HG03439 (cell line): ENCODE results near the gene ANO6.
"Not testable (repeated sequence)": the region's sequence is repeated elsewhere in the genome, so short reads cannot be mapped to it uniquely, and the experiment has no call there.

ENCODE experiments used
- ATAC-seq: cut with Tn5 transposase; IDR thresholded peaks from one replicate; pipeline ENCODE4 v1.9.1; 2021; ENCODE audit warnings: mild to moderate bottlenecking, moderate library complexity; ENCODE audit not compliant: unreplicated experiment

ANO6 gene

DNA sequence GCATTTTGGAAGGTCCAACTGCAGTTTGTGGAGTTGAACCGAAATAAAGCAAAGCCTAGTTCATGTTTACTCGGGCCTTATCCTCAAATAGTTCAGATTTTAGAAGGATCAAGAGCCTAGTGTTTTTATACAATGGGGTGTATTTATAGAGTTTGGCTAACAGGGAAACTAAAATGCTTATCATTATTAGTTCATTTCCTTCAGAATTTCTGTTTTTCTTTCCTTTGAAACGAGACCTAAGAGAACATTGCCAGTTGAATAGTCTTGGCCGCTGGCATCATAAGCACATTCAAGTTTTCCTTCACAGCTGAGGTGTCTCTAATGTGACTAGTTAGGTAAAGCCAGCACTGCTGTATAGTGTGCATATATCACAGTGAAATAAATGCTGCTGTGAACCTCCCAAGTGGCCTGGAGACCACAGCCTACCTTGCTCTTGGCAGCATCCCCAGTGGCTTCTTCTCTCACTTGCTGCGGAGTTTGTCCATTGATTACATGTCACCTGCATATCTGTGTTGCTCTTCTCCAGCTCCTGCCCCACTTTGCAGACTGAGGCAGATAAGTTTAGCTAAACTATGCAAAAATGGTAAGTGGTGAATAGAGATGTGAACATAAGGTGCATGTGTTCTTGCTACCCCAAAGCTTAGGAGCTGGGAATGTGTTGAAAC, 88.8 kb downstream of the ANO6 start:
- ATAC-seq: no peak

DNA sequence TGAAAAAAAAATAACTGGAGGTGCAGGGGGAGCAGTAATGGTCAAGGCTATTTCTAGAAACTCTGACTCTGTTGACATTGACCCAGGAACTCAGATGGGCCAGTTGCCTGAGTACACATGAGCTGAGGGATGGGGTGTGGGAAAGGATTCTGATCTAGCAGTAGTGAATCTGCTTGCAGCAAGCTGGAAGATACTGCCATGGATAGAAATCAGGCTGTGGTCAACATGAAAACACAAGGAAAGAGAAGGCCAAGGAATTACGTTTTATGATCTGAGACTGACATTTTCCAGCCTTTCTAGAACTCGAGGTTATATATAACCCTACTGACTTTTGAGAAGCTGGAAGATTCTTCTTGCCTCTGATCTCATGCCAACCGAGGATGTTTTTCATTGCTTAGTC, 90.0 kb downstream of the ANO6 start:
- ATAC-seq: no peak

DNA sequence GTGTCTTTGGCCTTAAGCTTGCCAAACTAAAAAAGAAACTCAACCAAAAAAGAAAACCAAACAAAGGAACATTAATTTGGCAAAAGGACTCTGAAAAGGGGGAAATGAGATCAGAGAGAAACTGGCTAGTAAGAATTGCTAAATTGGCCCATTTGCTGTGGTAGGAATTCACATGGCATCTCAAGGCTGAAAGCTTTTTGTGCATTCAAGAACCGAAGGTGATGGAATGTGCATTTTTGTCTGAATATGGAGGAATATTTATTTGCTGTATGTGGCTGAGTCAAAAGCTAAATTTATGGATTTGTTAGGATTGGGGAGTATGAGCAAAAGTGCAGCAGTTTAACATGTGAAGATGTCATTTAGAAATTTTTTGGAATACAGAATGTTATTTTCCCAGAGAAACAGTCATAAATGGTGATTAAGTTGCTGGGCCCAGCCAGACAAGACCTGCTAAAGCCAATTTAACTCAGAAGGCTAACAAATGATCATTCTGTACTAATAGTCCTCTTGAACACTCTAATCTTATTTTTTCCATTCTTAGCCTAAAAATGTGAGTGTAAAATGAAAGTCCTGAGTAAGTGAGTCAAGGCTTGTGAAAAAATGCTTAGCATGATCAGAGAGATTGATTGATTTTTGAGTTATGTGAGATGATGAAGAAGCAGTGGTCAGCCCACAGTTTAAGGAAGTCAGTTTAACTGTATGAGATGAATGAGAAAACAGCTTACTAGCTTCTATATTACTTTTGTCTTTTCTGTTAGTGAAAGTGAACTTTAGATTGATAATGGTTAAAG, 94.1 kb downstream of the ANO6 start:
- no peak for ATAC-seq

DNA sequence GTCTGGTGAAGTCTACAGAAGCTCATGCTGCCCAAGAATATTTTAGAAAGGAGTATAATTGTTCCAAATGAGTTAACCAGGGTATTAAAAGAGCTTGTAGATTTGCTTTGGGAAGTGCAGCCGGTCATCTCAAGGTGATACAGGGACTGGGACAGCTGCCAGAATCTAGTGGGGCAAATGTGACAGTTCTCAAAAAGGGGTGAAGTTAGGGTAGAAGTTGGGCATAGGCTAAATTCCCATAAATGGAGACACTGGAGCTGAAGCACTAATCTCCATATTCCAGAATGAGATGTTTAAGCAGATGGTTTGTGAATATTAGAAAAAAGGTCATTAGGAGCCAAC, 94.7 kb downstream of the ANO6 start:
- ATAC-seq: no peak

DNA sequence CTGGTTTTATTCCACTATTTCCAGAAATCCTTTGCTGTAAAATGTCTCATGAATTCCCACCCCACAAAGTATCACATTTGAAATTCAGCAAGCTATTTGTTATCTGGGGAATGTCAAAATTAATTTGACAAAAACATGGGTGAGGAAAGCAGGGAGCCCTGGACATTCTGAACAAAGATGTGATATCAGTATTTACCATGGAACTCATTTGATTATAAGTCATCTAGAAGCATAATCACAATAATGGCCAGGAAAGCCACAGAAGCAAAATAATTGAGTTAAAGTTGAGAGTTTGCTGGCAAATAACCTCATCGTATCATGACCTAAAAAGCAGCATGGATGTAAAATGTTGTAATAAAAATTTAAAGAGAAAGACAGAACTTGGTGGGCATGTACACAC, 96.1 kb downstream of the ANO6 start:
- no peak for ATAC-seq

DNA sequence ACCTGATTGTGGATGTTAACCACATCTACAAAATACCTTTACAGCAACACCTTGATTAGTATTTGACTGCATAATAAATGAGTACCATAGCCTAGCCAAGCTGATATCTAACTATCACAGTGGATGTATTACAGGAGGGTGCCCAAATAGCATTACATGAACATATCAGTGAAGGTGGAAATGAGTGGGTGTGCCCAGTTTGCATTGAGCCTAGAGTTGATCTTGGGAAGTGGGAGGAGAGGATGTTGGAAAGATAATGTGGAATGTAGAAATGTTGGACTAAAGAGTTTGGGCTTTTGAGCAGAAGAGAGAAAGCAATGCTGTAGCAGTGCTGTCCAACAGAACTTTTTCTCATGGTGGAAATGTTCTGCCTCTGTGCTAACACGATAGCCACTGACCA, 98.9 kb downstream of the ANO6 start:
- ATAC-seq: no peak

DNA sequence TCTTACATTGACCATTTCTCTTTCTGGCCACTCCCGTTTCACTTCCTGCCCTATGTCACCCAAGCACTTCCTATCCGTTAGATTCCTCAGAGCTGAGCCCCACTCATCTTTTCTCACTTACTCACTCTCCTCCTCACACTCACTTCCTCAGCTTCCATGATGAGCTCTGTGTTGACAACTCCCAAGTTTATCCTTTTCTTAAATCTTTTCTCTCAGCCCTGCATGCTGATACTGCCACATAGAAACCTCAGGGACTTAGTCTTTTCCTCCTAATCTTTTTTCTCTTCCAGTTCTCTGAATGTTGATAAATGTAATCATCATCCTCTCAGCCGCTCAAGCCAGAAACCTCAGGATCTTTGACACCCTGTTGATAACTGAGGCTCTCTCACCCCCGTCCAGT, 99.6 kb downstream of the ANO6 start:
- ATAC-seq: no peak

DNA sequence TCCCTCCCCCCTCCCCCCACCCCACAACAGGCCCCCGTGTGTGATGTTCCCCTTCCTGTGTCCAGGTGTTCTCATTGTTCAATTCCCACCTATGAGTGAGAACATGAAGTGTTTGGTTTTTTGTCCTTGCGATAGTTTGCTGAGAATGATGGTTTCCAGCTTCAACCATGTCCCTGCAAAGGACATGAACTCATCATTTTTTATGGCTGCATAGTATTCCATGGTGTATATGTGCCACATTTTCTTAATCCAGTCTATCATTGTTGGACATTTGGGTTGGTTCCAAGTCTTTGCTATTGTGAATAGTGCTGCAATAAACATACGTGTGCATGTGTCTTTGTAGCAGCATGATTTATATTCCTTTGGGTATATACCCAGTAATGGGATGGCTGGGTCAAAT, 101.4 kb downstream of the ANO6 start:
- not testable (repeated sequence) for ATAC-seq

DNA sequence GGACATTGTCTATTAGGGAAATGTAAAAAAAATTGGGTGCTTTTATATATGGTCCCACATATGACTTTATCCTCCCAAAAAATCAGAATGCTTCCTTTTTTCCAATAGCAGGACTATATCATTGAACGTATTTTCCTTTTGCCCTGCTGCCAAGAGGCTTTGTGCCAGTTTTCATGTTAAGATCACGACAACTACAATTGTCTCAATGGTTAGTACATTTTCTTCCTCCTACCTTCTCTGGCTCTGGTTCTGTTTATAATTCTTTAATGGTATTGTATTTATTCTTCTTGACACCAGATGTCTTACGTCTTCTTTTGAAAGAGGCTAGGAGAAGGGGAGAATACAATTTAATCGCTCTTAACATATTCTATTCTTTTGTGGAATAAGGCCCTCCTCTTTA, 106.9 kb downstream of the ANO6 start:
- no peak for ATAC-seq

DNA sequence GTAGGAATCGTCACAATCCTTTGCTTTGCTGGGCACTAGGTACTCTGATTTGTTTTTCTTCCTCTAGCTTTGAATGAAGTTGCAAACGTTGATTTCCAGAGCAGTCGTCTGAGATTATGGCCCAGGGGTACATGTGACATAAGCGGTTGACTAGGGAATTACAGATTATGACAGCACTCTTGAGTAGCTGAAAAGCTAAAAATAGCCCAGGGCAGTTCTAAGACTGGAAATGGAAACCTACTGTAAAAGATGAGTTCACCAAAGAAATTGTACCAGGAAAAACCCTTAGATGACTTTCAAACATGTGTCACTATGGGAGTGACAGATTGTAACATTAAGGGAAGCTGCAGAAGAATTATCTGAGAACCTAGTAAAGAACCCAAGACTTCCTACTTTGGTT, 108.5 kb downstream of the ANO6 start:
- no peak for ATAC-seq

DNA sequence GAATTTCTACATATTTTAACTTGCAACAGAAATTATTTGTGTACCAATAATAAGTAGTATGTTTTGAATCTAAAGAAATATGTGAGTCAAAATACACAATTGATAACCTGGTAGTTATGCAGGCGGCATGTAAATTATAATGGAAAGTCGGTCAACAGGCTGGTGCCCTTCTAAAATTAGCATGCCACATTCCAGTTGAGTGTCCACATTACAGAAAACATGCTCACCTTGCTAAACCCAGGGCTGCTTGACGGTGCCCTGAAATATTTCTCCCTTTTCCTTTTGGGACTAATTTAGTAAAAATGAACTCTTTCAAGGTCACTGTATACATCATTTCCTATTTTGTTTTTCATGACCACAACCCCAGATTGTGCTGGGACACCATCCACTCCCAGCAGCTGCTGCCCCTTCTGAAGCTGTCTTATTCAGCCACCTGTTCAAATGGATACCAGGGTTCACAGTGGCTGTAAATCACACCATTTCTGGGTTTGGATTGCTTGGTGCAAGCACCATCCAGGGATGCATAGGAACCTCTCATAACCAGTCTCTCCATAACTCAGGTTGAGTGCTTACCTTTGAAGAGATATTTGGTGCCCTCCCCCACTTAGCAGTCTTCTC, 110.6 kb downstream of the ANO6 start:
- no peak for ATAC-seq

DNA sequence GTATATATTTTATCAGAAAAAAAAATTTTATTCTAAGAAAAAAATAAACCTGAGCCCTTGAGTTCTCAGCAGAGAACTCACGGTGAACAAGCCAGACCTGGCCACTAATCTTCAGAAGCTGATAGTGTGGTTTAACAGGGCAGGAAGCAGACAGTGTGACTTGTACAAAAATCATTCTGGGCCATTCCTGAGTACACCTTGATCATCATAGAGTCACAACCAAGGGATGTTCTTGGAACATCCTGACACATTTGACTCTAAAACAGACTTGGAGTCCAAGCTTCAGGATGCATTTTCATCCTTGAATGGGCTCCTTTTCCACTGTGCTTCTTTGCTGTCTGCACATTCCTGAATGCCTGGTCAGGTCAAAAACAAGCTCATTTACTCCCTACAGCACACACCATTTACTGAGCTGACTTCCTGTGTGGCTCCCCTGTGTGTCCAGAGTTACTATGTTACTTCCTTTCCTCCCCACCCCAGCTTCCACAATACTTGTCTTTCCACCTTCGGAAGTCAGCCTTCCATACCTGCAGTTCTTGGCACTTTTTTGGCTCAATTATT, 112.0 kb downstream of the ANO6 start:
- ATAC-seq: no peak

DNA sequence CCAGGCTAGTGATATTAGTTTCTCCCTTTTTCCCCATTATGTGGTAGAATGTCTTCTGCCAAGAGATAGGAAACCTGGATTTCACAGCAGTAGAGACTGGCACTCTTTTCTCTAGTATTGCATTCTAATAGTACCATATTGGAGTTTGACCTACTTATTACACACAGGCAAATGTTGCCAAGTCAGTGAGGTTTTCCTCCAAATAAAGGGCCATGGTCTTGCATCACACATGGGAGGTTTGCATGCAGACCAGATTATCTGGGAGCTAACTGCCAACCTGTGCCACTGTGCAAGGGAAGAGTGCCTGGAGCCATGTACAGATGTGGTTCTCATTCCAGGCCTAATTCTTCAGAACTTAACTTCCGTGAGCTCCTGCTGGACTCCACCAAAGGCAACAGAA, 113.3 kb downstream of the ANO6 start:
- ATAC-seq: no peak

DNA sequence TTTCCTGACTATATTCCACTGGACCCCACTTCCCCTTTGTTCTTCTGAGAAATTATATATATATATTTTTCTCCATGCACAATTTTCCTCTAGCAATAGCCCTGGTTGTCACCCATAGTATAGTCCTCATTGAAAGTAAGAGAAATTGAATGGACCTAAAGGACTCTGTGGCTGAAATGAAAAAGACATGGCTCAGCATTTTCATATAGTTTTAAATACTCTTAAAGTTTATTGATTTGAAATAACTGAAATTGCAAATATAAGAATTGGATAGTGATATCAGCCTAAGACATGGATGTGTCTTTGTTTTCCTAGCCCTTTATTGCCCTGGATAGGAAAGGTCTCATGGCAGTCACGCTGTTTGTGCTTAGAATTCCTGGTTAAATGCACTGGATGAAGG, 113.8 kb downstream of the ANO6 start:
- ATAC-seq: no peak

DNA sequence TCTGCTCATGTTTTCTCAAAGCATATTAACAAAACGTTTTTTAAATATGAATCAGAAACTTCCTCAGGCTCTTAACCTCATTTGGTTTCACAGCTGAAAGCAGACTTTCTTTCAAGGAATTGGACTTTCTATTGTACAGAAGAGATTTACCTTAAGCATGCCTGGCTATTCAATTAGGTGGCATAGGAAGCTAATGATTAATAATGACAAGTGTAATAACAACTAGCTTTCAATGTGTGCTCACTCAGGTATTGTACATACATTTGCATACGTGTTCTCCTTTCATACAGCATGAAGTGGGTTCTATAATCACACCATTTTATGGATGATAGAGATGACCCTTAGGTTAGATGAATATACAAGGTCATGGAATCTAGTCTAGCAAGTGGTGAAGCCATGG, 115.7 kb downstream of the ANO6 start:
- ATAC-seq: no peak

DNA sequence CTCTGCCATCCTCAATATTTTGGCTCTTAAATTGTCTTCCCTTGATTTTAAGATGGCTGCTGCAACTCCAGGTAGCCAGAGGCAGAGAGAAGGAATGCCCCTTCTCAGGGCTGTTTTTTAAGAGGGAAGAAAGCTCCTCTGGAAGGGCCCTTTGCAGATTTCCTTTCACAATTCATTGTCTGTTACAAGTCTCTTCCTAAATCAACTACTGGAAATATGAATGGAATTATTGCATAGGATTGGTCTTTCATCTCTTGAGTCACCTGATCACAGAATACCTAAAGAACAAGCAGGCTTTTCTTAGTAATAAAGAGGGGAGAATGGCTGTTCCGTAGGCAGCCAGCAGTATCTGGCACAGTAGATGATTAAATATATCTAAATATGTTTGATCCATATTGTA, 118.5 kb downstream of the ANO6 start:
- ATAC-seq: no peak

DNA sequence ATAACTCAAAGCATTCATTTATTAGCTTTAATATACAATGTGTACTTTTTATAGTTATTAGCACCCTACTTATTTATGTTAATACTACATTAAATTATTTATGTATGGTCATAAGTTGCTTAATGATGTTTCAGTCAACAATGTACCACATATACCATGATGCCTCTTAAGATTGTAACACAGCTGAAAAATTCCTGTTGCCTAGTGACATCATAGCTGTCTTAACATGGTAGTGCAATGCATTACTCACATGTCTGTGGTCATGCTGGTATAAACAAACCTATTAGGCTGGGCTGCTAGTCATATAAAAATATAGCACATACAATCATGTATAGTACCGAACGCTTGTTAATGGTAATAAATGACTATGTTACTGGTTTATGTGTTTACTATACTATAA, 120.4 kb downstream of the ANO6 start:
- ATAC-seq: no peak

DNA sequence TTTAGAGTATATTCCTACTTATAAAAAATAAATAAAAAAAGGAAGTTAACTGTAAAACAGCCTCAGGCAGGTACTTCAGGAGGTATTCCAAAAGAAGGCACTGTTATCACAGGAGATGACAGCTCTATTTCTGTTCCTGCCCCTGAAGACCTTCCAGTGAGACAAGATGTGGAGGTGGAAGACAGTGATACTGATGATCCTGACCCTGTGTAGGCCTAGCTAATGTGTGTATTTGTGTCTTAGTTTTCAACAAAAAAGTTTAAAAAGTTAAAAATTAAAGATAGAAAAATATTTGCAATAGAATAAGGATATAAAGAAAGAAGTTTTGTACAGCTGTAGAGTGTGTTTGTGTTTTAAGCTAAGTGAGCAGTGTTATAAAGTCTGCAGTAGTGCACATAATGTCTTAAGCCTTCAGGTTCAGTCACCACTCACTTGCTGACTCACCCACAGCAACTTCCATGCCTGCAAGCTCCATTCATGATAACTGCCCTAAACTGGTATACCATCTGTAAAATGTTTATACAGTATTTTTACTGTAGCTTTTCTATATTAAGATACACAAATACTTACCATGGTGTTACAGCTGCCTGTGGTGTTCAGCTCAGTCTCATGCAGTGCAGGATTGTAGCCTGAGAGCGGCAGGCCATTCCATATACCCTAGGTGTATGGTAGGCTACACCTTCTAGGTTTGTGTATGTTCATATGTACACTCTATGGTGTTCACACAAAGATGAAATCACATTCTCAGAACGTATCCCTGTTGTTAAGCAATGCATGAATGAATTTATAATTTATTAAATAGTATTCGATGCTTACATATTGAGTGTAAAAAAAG, 121.1 kb downstream of the ANO6 start:
- ATAC-seq: no peak

DNA sequence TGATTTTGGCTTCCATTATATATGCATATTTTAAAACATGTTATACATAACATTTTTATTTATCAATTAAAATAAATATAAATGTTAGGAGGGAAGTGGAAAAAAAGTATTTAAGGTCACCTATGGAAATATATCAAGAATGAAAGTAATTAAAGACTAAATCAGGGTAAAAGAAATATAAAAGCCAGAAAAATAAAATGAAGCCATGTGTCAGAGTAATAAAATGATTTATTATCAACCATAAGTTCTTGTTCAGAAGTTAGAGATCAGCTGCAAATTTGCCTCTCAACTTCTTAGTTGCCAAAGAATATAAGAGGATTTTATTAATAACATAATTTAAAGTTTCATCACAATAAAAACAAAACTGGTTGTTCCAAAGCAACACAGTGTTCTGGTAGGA, 121.9 kb downstream of the ANO6 start:
- ATAC-seq: no peak

DNA sequence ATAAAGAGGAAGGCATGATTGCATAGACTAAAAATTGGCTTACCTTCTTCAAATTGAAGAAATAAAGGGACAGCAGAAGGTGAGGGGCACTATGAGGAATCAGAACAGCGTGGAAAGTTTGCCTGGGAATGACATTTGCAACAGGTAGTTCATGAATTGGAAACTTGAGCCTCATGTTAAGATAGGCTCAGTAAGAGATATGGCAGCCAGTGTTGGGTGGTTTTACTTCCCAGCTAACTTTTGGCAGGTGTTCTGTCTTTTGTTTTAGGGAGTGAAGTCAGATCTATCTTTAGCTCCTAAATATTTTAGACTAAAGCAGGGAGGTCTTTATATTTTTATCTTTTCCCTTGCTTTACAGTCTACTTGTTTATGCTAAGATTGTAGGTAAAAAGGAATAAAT, 122.4 kb downstream of the ANO6 start:
- ATAC-seq: no peak

DNA sequence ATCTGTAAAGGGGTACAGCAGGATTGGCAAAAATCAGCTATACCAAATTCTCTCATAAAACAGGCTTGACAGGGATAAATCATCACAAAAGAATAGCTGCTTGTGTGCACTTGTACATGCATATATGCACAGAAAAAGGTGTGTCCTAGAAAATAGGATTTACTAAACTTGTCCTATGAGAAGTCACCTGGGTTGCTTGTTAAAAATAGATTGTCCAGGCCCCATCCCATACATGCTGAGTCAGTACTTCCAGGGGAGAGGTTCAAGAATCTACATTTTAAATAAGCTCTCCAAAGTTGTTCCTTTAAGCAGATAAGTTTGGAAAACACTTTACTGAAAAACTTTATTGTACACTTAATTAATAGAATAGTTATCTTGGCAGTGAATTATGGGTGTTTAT, 123.1 kb downstream of the ANO6 start:
- ATAC-seq: no peak
